GM21360 (cell line): ENCODE results near the gene KDSR.

Experiments used
- ATAC-seq: cut with Tn5 transposase; IDR thresholded peaks from one replicate; pipeline ENCODE4 v1.9.1; 2021; ENCODE audit warnings: mild to moderate bottlenecking, moderate library complexity; ENCODE audit not compliant: unreplicated experiment

KDSR gene

GRCh38 chr18:63286926-63287325, 80.1 kb downstream of the KDSR start:
- ATAC-seq = no peak

- peak; percentile 92 for ATAC-seq
Measured at GRCh38 chr18:63284827-63285733, 81.9 kb downstream of the KDSR start.

GRCh38 chr18:63284173-63284799, 82.7 kb downstream of the KDSR start:
- no peak for ATAC-seq

- ATAC-seq = no peak
Measured at GRCh38 chr18:63283305-63284094, 83.5 kb downstream of the KDSR start.

- no peak for ATAC-seq
Measured at GRCh38 chr18:63282793-63283192, 84.2 kb downstream of the KDSR start.
